ENCODE measurements around the gene WDR86.

DNA sequence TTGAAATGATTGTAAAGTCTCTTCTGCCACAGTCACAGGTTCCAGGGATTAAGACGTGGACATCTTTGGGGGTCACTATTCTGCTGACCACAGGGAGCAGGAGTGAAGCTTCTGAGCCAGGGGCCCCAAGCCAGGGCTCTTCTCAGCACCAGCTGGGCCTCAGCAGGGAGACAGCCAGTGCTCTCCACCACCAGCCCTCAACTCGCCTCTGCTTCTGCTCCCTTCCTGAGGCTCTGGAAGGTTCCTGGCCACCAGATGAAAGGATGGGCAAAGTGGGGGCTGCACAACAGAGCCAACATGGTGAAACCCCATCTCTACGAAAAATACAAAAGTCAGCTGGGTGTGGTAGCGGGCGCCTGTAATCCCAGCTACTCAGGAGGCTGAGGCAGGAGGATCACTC, 41.3 kb upstream of the WDR86 start:
- TF ChIP-seq, protein P1, sequence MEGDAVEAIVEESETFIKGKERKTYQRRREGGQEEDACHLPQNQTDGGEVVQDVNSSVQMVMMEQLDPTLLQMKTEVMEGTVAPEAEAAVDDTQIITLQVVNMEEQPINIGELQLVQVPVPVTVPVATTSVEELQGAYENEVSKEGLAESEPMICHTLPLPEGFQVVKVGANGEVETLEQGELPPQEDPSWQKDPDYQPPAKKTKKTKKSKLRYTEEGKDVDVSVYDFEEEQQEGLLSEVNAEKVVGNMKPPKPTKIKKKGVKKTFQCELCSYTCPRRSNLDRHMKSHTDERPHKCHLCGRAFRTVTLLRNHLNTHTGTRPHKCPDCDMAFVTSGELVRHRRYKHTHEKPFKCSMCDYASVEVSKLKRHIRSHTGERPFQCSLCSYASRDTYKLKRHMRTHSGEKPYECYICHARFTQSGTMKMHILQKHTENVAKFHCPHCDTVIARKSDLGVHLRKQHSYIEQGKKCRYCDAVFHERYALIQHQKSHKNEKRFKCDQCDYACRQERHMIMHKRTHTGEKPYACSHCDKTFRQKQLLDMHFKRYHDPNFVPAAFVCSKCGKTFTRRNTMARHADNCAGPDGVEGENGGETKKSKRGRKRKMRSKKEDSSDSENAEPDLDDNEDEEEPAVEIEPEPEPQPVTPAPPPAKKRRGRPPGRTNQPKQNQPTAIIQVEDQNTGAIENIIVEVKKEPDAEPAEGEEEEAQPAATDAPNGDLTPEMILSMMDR (IDR thresholded peaks at IDR 0.05; ENCODE audit: insufficient read depth, low read length): no peak
- TF ChIP-seq, protein P2, sequence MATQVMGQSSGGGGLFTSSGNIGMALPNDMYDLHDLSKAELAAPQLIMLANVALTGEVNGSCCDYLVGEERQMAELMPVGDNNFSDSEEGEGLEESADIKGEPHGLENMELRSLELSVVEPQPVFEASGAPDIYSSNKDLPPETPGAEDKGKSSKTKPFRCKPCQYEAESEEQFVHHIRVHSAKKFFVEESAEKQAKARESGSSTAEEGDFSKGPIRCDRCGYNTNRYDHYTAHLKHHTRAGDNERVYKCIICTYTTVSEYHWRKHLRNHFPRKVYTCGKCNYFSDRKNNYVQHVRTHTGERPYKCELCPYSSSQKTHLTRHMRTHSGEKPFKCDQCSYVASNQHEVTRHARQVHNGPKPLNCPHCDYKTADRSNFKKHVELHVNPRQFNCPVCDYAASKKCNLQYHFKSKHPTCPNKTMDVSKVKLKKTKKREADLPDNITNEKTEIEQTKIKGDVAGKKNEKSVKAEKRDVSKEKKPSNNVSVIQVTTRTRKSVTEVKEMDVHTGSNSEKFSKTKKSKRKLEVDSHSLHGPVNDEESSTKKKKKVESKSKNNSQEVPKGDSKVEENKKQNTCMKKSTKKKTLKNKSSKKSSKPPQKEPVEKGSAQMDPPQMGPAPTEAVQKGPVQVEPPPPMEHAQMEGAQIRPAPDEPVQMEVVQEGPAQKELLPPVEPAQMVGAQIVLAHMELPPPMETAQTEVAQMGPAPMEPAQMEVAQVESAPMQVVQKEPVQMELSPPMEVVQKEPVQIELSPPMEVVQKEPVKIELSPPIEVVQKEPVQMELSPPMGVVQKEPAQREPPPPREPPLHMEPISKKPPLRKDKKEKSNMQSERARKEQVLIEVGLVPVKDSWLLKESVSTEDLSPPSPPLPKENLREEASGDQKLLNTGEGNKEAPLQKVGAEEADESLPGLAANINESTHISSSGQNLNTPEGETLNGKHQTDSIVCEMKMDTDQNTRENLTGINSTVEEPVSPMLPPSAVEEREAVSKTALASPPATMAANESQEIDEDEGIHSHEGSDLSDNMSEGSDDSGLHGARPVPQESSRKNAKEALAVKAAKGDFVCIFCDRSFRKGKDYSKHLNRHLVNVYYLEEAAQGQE (IDR thresholded peaks at IDR 0.05; ENCODE audit: insufficient replicate concordance, low read depth): no peak
- TF ChIP-seq GABPA (IDR thresholded peaks at IDR 0.05; ENCODE audit: low read depth) (no peak), POLR2AphosphoS5 (IDR thresholded peaks at IDR 0.05; ENCODE audit: low read depth) (no peak)

Measured in HL-60 (cell line).